Measurements from ENCODE around the gene KRT23. TPM values are rescaled to one million over a fixed set of nuclear protein-coding genes. Genes with fewer than 3 reads are reported as not detected.

The KRT23 gene
- total and polyA plus RNA-seq, 2 experiments from 2014 or later = not detected

DNA sequence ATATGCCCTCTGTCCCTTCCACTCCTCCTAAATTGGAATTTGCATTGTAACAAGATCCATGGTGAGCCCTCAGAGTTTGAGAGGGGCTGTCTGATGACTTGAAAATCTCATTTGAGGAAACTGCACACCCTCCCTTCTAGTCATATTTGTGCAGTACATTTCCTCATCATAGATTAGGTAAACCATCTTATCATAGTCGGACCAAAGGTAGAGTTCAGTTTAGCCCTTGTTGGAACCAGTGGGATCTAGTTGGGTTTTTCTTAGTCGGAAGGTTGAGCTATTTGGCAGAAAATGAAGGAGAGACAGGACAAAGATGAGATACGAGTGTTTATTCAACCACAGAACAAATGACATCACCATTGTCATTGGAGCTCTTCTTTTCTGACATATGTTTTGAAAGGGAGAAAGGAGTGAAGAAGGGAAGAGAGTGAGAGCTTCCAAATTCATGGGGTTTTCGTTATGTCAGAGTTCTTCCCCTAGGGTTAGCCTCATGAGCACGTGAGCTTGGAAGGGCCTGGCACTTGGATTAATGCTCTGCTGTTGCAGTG, 36.6 kb downstream of the KRT23 start:
- H3K36me3 Mint-ChIP-seq (ENCODE audit: low read depth) = no peaks in the 10 kb centered on the region
- no peak overlapping the region for H3K27ac Mint-ChIP-seq
- Histone ChIP-seq H3F3A (replicated peaks; ENCODE audit: low read depth) (no peaks in the 10 kb centered on the region), H3K79me2 (replicated peaks; ENCODE audit: insufficient read depth) (no peaks in the 10 kb centered on the region), H3K4me3 (no peak overlapping the region), H3K27ac (ENCODE audit: low read depth) (no peak overlapping the region), H3K4me1 (ENCODE audit: insufficient read depth) (no peaks in the 10 kb centered on the region; the same call in 1 of the 2 replicates), H3K4me2 (no peak overlapping the region), H2AFZ (no peak overlapping the region), H3K9me2 (ENCODE audit: insufficient read depth) (no peaks in the 10 kb centered on the region), H3K36me3 (ENCODE audit: insufficient read depth) (no peaks in the 10 kb centered on the region), H4K20me1 (replicated peaks; ENCODE audit: insufficient read depth) (no peaks in the 10 kb centered on the region), H3K27me3 (ENCODE audit: insufficient read depth) (no peaks in the 10 kb centered on the region)
- peaks cover 11% of the 10 kb centered on the region; the same call in 2 of the 3 replicates for H3K4me1 Mint-ChIP-seq
- TF ChIP-seq, protein P1, sequence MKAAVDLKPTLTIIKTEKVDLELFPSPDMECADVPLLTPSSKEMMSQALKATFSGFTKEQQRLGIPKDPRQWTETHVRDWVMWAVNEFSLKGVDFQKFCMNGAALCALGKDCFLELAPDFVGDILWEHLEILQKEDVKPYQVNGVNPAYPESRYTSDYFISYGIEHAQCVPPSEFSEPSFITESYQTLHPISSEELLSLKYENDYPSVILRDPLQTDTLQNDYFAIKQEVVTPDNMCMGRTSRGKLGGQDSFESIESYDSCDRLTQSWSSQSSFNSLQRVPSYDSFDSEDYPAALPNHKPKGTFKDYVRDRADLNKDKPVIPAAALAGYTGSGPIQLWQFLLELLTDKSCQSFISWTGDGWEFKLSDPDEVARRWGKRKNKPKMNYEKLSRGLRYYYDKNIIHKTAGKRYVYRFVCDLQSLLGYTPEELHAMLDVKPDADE (IDR thresholded peaks at IDR 0.05) = no peak
- TF ChIP-seq EZH2phosphoT487 (IDR thresholded peaks at IDR 0.05; ENCODE audit: unreplicated experiment) = no peak
- TF ChIP-seq POLR2AphosphoS5 (IDR thresholded peaks at IDR 0.05; ENCODE audit: low read depth) = no peak
- ATAC-seq (no peak), DNase-seq (ENCODE audit: low spot score) (no peak)
- no peak overlapping the region for H3K4me3 Mint-ChIP-seq
- no peaks in the 10 kb centered on the region for H3K9me3 Mint-ChIP-seq
- peaks cover 2% of the 10 kb centered on the region for H3K27me3 Mint-ChIP-seq (ENCODE audit: insufficient read depth, low read depth, poor library complexity)

DNA sequence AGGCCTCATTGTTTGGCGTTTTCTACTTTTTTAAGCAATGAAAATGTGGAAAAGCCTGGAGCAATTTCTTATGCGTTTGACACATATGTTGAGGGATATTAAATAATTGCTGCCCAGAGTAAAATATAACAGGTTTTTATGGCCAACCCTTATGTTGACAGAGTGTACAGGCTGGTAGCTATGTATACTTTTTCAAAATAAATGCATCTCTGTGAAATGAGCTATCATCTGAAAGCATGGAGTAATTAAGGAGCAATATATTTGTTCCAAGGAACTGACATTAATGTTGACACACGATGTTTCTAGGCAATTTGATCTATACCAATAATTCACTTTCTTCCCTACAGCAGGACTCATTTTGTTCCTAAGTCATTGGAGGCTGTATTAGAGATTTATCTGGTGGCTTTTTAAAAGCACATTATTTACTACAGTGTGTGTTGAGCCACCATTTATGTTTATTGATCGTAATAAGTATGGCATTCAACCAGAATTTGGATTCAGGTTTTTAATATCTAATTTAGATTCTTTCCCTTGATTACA, 40.5 kb downstream of the KRT23 start:
- no peaks in the 10 kb centered on the region for H3K9me3 Mint-ChIP-seq
- H3K4me3 Mint-ChIP-seq = no peak overlapping the region
- ATAC-seq (no peak), DNase-seq (ENCODE audit: low spot score) (no peak)
- peaks cover 6% of the 10 kb centered on the region for H3K27me3 Mint-ChIP-seq (ENCODE audit: insufficient read depth, low read depth, poor library complexity)
- H3K27ac ChIP-seq (ENCODE audit: low read depth) = no peak overlapping the region
- no peaks in the 10 kb centered on the region for H3K9me2 ChIP-seq (ENCODE audit: insufficient read depth)
- no peaks in the 10 kb centered on the region for H3F3A ChIP-seq (replicated peaks; ENCODE audit: low read depth)
- H3K4me3 ChIP-seq = no peak overlapping the region
- no peaks in the 10 kb centered on the region for H3K4me1 ChIP-seq (ENCODE audit: insufficient read depth)
- H3K36me3 Mint-ChIP-seq (ENCODE audit: low read depth) = no peaks in the 10 kb centered on the region
- H3K4me1 Mint-ChIP-seq = no peaks in the 10 kb centered on the region
- H3K27ac Mint-ChIP-seq = no peak overlapping the region
- no peak overlapping the region for H3K4me2 ChIP-seq
- no peaks in the 10 kb centered on the region for H3K27me3 ChIP-seq (ENCODE audit: insufficient read depth)
- no peaks in the 10 kb centered on the region for H3K36me3 ChIP-seq (ENCODE audit: insufficient read depth)
- H2AFZ ChIP-seq = no peak overlapping the region
- no peaks in the 10 kb centered on the region for H3K79me2 ChIP-seq (replicated peaks; ENCODE audit: insufficient read depth)
- no peaks in the 10 kb centered on the region for H4K20me1 ChIP-seq (replicated peaks; ENCODE audit: insufficient read depth)
- no peak for TF ChIP-seq POLR2AphosphoS5 (IDR thresholded peaks at IDR 0.05; ENCODE audit: low read depth)
- no peak for TF ChIP-seq ZNF331 (CRISPR knock-in tag; IDR thresholded peaks at IDR 0.05; ENCODE audit: low read depth)
- TF ChIP-seq, protein P1 (IDR thresholded peaks at IDR 0.05) = no peak
- TF ChIP-seq ZNF114 (CRISPR knock-in tag; IDR thresholded peaks at IDR 0.05) = no peak
- TF ChIP-seq NANOG (IDR thresholded peaks at IDR 0.05; ENCODE audit: borderline replicate concordance) = no peak
- no peak for TF ChIP-seq CREB1 (CRISPR knock-in tag; IDR thresholded peaks at IDR 0.05; ENCODE audit: low read depth)
- TF ChIP-seq, protein P2, sequence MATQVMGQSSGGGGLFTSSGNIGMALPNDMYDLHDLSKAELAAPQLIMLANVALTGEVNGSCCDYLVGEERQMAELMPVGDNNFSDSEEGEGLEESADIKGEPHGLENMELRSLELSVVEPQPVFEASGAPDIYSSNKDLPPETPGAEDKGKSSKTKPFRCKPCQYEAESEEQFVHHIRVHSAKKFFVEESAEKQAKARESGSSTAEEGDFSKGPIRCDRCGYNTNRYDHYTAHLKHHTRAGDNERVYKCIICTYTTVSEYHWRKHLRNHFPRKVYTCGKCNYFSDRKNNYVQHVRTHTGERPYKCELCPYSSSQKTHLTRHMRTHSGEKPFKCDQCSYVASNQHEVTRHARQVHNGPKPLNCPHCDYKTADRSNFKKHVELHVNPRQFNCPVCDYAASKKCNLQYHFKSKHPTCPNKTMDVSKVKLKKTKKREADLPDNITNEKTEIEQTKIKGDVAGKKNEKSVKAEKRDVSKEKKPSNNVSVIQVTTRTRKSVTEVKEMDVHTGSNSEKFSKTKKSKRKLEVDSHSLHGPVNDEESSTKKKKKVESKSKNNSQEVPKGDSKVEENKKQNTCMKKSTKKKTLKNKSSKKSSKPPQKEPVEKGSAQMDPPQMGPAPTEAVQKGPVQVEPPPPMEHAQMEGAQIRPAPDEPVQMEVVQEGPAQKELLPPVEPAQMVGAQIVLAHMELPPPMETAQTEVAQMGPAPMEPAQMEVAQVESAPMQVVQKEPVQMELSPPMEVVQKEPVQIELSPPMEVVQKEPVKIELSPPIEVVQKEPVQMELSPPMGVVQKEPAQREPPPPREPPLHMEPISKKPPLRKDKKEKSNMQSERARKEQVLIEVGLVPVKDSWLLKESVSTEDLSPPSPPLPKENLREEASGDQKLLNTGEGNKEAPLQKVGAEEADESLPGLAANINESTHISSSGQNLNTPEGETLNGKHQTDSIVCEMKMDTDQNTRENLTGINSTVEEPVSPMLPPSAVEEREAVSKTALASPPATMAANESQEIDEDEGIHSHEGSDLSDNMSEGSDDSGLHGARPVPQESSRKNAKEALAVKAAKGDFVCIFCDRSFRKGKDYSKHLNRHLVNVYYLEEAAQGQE (IDR thresholded peaks at IDR 0.05; ENCODE audit: unreplicated experiment) = no peak
- TF ChIP-seq, protein P3, sequence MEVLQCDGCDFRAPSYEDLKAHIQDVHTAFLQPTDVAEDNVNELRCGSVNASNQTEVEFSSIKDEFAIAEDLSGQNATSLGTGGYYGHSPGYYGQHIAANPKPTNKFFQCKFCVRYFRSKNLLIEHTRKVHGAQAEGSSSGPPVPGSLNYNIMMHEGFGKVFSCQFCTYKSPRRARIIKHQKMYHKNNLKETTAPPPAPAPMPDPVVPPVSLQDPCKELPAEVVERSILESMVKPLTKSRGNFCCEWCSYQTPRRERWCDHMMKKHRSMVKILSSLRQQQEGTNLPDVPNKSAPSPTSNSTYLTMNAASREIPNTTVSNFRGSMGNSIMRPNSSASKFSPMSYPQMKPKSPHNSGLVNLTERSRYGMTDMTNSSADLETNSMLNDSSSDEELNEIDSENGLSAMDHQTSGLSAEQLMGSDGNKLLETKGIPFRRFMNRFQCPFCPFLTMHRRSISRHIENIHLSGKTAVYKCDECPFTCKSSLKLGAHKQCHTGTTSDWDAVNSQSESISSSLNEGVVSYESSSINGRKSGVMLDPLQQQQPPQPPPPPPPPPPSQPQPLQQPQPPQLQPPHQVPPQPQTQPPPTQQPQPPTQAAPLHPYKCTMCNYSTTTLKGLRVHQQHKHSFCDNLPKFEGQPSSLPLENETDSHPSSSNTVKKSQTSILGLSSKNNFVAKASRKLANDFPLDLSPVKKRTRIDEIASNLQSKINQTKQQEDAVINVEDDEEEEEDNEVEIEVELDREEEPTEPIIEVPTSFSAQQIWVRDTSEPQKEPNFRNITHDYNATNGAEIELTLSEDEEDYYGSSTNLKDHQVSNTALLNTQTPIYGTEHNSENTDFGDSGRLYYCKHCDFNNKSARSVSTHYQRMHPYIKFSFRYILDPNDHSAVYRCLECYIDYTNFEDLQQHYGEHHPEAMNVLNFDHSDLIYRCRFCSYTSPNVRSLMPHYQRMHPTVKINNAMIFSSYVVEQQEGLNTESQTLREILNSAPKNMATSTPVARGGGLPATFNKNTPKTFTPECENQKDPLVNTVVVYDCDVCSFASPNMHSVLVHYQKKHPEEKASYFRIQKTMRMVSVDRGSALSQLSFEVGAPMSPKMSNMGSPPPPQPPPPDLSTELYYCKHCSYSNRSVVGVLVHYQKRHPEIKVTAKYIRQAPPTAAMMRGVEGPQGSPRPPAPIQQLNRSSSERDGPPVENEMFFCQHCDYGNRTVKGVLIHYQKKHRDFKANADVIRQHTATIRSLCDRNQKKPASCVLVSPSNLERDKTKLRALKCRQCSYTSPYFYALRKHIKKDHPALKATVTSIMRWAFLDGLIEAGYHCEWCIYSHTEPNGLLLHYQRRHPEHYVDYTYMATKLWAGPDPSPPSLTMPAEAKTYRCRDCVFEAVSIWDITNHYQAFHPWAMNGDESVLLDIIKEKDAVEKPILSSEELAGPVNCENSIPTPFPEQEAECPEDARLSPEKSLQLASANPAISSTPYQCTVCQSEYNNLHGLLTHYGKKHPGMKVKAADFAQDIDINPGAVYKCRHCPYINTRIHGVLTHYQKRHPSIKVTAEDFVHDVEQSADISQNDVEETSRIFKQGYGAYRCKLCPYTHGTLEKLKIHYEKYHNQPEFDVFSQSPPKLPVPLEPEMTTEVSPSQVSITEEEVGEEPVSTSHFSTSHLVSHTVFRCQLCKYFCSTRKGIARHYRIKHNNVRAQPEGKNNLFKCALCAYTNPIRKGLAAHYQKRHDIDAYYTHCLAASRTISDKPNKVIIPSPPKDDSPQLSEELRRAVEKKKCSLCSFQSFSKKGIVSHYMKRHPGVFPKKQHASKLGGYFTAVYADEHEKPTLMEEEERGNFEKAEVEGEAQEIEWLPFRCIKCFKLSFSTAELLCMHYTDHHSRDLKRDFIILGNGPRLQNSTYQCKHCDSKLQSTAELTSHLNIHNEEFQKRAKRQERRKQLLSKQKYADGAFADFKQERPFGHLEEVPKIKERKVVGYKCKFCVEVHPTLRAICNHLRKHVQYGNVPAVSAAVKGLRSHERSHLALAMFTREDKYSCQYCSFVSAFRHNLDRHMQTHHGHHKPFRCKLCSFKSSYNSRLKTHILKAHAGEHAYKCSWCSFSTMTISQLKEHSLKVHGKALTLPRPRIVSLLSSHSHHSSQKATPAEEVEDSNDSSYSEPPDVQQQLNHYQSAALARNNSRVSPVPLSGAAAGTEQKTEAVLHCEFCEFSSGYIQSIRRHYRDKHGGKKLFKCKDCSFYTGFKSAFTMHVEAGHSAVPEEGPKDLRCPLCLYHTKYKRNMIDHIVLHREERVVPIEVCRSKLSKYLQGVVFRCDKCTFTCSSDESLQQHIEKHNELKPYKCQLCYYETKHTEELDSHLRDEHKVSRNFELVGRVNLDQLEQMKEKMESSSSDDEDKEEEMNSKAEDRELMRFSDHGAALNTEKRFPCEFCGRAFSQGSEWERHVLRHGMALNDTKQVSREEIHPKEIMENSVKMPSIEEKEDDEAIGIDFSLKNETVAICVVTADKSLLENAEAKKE (CRISPR knock-in tag; IDR thresholded peaks at IDR 0.05) = no peak

Data from GM23338 (cell line).